GM06990 (cell line): ENCODE data around the gene RASSF8.

ENCODE experiments used
- DNase-seq: peaks from one replicate; pipeline ENCODE4 v3.0.0-alpha.2; 2011; ENCODE audit not compliant: insufficient read length; ENCODE audit errors: extremely low read depth
- H3K27me3 ChIP-seq: replicated peaks from 2 replicates; pipeline ENCODE4 v1.6.0; 2011; ENCODE audit warnings: low read length; ENCODE audit not compliant: control insufficient read depth, insufficient read depth
- H3K36me3 ChIP-seq: 2 replicates; pipeline ENCODE4 v1.5.1; 2011; ENCODE audit warnings: low read length; ENCODE audit not compliant: control insufficient read depth, insufficient read depth
- H3K4me3 ChIP-seq: replicated peaks from 2 replicates; pipeline ENCODE4 v1.5.1; 2011; ENCODE audit warnings: low read depth, mild to moderate bottlenecking, control low read depth, low read length
- TF ChIP-seq, protein P1 (sequence below): IDR thresholded peaks from 2 replicates; pipeline ENCODE4 v1.5.1; 2011; ENCODE audit warnings: low read length, control low read depth, mild to moderate bottlenecking, inconsistent platforms; ENCODE audit not compliant: insufficient read depth, poor library complexity, severe bottlenecking

Gene RASSF8

DNA sequence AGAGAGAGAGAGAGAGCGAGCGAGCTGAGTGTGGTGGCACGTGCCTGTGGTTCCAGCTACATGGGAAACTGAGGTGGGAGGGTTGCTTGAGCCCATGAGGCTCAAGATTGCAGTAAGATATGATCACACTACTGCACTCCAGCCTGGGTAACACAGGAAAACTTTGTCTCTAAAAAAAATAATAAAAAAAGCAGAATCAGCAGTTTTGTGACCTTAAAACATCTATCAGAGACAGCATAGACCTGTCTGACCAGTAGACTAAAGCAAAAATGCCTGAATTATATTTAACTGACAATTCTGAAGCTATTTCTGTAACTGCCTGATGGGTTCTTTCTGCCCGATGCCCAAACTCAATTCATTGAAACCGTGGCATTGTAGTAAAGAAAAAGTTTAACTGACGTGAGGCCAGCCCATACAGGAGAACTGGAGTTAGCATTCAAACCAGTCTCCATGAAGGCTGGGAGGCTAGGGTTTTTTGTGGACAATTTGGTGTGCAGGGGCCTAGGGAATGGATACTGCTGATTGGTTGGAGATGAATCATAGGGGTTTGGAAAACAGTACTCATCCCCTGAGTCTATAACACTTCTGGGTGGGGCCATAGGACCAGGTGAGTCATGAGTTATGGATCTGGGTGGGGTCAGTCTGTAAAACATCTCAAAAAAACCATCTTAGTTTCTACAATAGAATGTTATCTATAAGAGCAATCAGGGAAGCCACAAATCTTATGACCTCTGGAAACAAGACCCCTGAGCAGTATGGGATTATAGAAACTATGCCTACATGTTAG lies 8.0 kb upstream of the RASSF8 start:
- TF ChIP-seq, protein P1, sequence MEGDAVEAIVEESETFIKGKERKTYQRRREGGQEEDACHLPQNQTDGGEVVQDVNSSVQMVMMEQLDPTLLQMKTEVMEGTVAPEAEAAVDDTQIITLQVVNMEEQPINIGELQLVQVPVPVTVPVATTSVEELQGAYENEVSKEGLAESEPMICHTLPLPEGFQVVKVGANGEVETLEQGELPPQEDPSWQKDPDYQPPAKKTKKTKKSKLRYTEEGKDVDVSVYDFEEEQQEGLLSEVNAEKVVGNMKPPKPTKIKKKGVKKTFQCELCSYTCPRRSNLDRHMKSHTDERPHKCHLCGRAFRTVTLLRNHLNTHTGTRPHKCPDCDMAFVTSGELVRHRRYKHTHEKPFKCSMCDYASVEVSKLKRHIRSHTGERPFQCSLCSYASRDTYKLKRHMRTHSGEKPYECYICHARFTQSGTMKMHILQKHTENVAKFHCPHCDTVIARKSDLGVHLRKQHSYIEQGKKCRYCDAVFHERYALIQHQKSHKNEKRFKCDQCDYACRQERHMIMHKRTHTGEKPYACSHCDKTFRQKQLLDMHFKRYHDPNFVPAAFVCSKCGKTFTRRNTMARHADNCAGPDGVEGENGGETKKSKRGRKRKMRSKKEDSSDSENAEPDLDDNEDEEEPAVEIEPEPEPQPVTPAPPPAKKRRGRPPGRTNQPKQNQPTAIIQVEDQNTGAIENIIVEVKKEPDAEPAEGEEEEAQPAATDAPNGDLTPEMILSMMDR, result no peak
- Histone ChIP-seq H3K27me3 (no peaks in the 10 kb centered on the region), H3K4me3 (no peak overlapping the region), H3K36me3 (no peaks in the 10 kb centered on the region)
- DNase-seq, result no peak

DNA sequence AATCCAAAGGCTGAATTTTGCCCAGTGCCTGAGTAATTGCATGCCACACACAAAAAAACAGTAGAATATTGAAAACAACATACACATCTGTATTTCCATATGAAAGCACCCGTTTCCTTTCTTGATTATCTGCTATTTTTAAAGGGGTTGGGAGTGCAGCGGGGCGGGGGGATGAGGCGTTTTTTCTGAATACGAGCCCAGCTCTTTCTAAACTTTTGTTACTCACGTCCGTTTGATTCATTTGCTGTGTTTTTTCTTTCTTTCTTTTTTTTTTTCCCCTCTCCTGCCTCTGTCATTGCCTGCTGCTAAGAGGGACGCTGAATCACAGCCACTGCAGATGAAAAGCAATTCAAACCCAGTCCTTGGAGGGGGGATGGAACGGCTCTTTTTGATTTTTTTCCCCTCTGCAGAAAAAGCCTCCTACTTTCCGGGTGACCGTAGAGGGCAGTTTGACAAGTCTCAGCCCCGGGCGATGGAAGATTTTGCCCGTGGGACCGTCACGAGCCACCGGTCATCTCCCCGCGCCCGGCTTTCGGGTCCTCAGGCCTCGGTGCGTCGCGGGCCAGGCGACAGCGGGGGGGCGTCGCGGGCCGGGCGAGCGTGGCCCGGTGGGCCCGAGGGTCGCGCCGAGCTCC lies 572 bp upstream of the RASSF8 start:
- TF ChIP-seq, protein P1, result no peak
- peaks cover 1% of the 10 kb centered on the region for H3K27me3 ChIP-seq
- H3K4me3 ChIP-seq, result peak overlapping the region; percentile 50
- H3K36me3 ChIP-seq, result no peaks in the 10 kb centered on the region
- no peak for DNase-seq

DNA sequence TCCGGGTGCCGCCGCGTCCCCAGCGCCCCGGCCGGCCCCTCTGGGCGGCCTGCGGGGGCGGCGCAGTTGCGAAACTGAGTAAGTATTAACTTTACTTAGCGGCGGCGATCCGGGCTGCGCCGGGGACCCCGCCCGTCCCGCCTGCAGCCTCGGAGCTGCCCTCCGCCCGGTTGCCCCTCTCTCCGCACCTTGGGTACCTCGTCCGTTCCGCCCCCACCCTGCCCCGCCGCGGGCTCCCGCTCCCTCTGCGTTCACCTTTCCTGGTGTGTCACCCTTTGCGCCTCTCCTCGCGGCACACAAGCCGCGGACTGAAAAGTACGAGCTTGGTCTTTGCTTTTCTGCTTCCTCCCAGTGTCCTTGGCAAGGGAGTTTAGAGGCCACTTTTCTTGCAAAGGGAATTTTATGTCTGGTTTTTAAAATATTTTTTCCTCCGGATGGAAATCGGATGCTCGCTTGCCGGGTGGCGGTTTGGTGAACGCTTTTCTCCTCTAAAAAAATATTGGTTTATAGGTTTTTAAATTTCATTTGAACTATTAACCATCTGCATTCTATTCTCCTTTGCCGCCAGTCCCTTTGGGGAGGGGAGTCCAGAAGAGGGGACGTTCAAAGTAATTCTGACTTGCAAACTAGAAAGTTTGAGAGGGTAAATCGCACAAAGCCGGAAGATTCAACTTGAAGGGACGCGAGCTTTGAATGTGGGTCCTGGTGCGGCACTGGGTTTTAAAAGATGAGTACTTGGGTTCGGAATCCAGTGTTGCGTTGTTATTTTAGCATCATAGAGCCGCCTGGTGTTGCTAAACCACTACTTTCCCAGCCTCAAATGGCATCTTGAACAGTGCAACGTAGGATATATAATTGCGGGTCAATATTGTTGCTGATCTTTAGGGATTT lies 834 bp downstream of the RASSF8 start:
- TF ChIP-seq, protein P1, result no peak

DNA sequence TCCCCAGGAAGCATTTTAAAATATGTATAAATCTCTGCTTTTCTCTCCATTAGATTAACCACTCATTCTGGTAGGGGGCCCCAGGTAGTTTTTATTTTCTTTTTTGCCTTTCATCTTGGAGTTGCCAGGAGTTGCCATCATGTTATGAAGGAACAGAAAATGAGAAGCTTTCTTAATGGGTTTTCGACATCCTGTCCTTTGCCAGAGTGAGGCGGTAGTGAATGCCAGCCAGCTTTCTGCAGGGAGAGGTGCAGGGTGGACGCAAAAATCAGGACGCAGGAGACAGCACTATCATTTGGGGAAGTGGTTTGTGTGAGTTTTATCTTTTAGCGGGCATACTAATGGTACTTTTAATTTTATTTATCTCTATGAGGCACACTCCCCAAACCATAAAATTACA lies 1.7 kb downstream of the RASSF8 start:
- H3K4me3 ChIP-seq, result no peak overlapping the region
- no peak for DNase-seq
- TF ChIP-seq, protein P1, result no peak

More for the DNA sequence above, 834 bp downstream of the RASSF8 start:
- Histone ChIP-seq H3K27me3 (peaks cover 1% of the 10 kb centered on the region), H3K36me3 (no peaks in the 10 kb centered on the region), H3K4me3 (peak overlapping the region; percentile 55)
- peak; percentile 18 for DNase-seq

DNA sequence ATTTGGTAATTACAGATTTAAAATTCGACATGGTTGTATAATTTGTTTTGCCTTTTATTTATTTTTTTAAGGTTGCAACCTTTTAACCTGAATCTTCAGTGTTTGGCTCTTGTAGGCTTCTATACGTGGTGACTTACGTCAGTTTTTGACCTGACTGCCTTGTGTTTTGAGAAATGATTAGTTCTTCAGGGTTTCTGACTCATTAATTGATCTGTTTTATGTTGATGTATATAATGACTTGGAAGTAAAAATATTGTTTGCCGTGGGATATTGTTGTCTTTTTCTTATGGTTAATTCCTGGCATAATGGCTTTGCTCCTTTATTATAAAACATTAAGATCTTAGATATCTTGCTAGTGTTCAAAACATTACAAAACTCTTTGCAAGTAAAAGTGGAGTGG lies 2.5 kb downstream of the RASSF8 start:
- TF ChIP-seq, protein P1, result no peak
- no peak overlapping the region for H3K4me3 ChIP-seq
- no peak for DNase-seq
- peaks cover 1% of the 10 kb centered on the region for H3K27me3 ChIP-seq
- no peaks in the 10 kb centered on the region for H3K36me3 ChIP-seq

More for the DNA sequence above, 1.7 kb downstream of the RASSF8 start:
- peaks cover 1% of the 10 kb centered on the region for H3K27me3 ChIP-seq
- no peaks in the 10 kb centered on the region for H3K36me3 ChIP-seq
